ENCODE measurements around the gene PITPNC1.

DNA sequence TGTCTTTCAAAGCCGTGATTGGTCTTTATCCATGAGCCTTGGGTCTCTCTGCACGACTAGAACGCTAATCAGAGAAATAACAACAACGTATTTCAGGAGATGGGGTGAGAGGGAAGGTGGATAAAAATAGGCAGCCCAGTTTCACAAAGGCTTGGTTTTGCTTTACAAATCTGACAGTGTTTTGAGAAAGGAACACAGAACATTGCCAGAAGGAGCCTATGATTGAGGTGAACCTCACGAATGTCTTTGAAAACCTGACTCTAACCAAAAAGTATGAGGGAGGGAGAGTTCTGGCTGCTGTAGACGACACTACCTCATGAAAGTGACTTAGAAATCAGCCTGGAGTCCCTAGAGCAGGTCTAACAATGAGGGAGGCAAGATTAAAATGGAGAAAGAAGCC, 302.6 kb downstream of the PITPNC1 start:
- TF ChIP-seq POLR2AphosphoS5 (IDR thresholded peaks at IDR 0.05), result no peak
- no peak for TF ChIP-seq SMC3 (conservative IDR thresholded peaks at IDR 0.05; ENCODE audit: poor library complexity)
- TF ChIP-seq, protein P1, sequence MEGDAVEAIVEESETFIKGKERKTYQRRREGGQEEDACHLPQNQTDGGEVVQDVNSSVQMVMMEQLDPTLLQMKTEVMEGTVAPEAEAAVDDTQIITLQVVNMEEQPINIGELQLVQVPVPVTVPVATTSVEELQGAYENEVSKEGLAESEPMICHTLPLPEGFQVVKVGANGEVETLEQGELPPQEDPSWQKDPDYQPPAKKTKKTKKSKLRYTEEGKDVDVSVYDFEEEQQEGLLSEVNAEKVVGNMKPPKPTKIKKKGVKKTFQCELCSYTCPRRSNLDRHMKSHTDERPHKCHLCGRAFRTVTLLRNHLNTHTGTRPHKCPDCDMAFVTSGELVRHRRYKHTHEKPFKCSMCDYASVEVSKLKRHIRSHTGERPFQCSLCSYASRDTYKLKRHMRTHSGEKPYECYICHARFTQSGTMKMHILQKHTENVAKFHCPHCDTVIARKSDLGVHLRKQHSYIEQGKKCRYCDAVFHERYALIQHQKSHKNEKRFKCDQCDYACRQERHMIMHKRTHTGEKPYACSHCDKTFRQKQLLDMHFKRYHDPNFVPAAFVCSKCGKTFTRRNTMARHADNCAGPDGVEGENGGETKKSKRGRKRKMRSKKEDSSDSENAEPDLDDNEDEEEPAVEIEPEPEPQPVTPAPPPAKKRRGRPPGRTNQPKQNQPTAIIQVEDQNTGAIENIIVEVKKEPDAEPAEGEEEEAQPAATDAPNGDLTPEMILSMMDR (IDR thresholded peaks at IDR 0.05; ENCODE audit: poor library complexity, severe bottlenecking), result no peak
- no peak for TF ChIP-seq TAF1 (IDR thresholded peaks at IDR 0.05; ENCODE audit: low read depth)
- TF ChIP-seq EZH2 (IDR thresholded peaks at IDR 0.05; ENCODE audit: borderline replicate concordance, insufficient read depth, low read length, poor library complexity, severe bottlenecking), result no peak
- TF ChIP-seq EP300 (conservative IDR thresholded peaks at IDR 0.05; ENCODE audit: poor library complexity, severe bottlenecking), result no peak
- TF ChIP-seq, protein P2, sequence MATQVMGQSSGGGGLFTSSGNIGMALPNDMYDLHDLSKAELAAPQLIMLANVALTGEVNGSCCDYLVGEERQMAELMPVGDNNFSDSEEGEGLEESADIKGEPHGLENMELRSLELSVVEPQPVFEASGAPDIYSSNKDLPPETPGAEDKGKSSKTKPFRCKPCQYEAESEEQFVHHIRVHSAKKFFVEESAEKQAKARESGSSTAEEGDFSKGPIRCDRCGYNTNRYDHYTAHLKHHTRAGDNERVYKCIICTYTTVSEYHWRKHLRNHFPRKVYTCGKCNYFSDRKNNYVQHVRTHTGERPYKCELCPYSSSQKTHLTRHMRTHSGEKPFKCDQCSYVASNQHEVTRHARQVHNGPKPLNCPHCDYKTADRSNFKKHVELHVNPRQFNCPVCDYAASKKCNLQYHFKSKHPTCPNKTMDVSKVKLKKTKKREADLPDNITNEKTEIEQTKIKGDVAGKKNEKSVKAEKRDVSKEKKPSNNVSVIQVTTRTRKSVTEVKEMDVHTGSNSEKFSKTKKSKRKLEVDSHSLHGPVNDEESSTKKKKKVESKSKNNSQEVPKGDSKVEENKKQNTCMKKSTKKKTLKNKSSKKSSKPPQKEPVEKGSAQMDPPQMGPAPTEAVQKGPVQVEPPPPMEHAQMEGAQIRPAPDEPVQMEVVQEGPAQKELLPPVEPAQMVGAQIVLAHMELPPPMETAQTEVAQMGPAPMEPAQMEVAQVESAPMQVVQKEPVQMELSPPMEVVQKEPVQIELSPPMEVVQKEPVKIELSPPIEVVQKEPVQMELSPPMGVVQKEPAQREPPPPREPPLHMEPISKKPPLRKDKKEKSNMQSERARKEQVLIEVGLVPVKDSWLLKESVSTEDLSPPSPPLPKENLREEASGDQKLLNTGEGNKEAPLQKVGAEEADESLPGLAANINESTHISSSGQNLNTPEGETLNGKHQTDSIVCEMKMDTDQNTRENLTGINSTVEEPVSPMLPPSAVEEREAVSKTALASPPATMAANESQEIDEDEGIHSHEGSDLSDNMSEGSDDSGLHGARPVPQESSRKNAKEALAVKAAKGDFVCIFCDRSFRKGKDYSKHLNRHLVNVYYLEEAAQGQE (IDR thresholded peaks at IDR 0.05; ENCODE audit: borderline replicate concordance), result no peak

Data from neural cell (in vitro differentiated cells).